PC-9 (cell line): Measurements from ENCODE around the gene SHROOM3. TPM values are rescaled to one million over a fixed set of nuclear protein-coding genes. Genes with fewer than 3 reads are reported as not detected.

Experiments
- BruUV-seq: library from RNA; stranded (reverse); fragments of 400-500 nt; replicated peaks from 2 replicates; lab custom pipeline; 2021; lab: Mats Ljungman, UMichigan
- CTCF ChIA-PET: fragments of 300-600 bp; sonication (Branson Sonifier 250); formaldehyde crosslinking; loops from one replicate; lab custom pipeline; 2022; ENCODE audit warnings: antibody characterized with exemption; lab: Charles Lee
- POLR2A ChIA-PET: fragments of 300-600 bp; sonication (Branson Sonifier 250); formaldehyde crosslinking; loops from one replicate; lab custom pipeline; 2022; ENCODE audit warnings: antibody characterized with exemption; ENCODE audit not compliant: unreplicated experiment; lab: Charles Lee
- DNase-seq, 2 experiments: peaks; one replicate each; pipeline versions ENCODE4 v3.0.0 to v3.0.0-alpha.2; 2015 to 2022; ENCODE audit warnings: mixed read lengths in 1 of 2
- H2AFZ ChIP-seq: fragments of 200-600 bp; sonication (generic); 2 replicates; pipeline ENCODE4 v1.8.1; 2017; ENCODE audit warnings: antibody characterized with exemption
- H3F3A ChIP-seq: fragments of 200-600 bp; sonication (generic); 2 replicates; pipeline ENCODE4 v1.8.1; 2017; ENCODE audit warnings: antibody characterized with exemption, mild to moderate bottlenecking, low read depth; ENCODE audit not compliant: insufficient read depth
- H3K27ac ChIP-seq: fragments of 200-600 bp; sonication (generic); 2 replicates; pipeline ENCODE4 v1.6.1; 2016; ENCODE audit warnings: mixed run types
- H3K27me3 ChIP-seq: fragments of 200-600 bp; sonication (generic); 2 replicates; pipeline ENCODE4 v1.6.1; 2016; ENCODE audit warnings: low read depth, mixed run types; ENCODE audit not compliant: insufficient read depth
- H3K36me3 ChIP-seq: fragments of 200-600 bp; sonication (generic); 2 replicates; pipeline ENCODE4 v1.6.1; 2016; ENCODE audit warnings: low read depth, mixed run types
- H3K4me1 ChIP-seq: fragments of 200-600 bp; sonication (generic); replicated peaks from 2 replicates; pipeline ENCODE4 v1.6.1; 2016; ENCODE audit warnings: mixed run types; ENCODE audit not compliant: insufficient read depth
- H3K4me2 ChIP-seq: fragments of 200-600 bp; sonication (generic); 2 replicates; pipeline ENCODE4 v1.6.1; 2017; ENCODE audit warnings: mixed run types
- H3K4me3 ChIP-seq: fragments of 200-600 bp; sonication (generic); 2 replicates; pipeline ENCODE4 v1.6.1; 2016; ENCODE audit warnings: mixed run types
- H3K79me2 ChIP-seq: fragments of 200-600 bp; sonication (generic); 2 replicates; pipeline ENCODE4 v1.6.1; 2017; ENCODE audit warnings: low read depth, mixed run types
- H3K9me2 ChIP-seq: fragments of 200-600 bp; sonication (generic); 2 replicates; pipeline ENCODE4 v1.8.1; 2017; ENCODE audit warnings: mild to moderate bottlenecking; ENCODE audit not compliant: insufficient read depth
- H3K9me3 ChIP-seq: fragments of 200-600 bp; sonication (generic); 2 replicates; pipeline ENCODE4 v1.8.1; 2016; ENCODE audit warnings: low read depth; ENCODE audit not compliant: insufficient read depth
- H4K20me1 ChIP-seq: fragments of 200-600 bp; sonication (generic); 2 replicates; pipeline ENCODE4 v1.8.1; 2017; ENCODE audit not compliant: insufficient read depth
- CTCF ChIP-seq: fragments of 200-600 bp; sonication (generic); conservative IDR thresholded peaks from 2 replicates; pipeline ENCODE4 v1.6.1; 2017; ENCODE audit warnings: mixed run types, antibody characterized with exemption, mild to moderate bottlenecking, moderate library complexity
- EZH2 ChIP-seq: fragments of 200-600 bp; sonication (generic); IDR thresholded peaks from 2 replicates; pipeline ENCODE4 v1.8.0; 2017; ENCODE audit warnings: antibody characterized with exemption, low read depth
- intact Hi-C: fragments of 100-400 bp; cut with micrococcal nuclease; formaldehyde crosslinking; loops from one replicate; pipeline ENCODE4 v1.10.0; 2022; ENCODE audit not compliant: unreplicated experiment
- total RNA-seq: library from RNA; stranded (reverse); gene quantifications from 2 replicates; pipeline ENCODE4 v1.2.3, GENCODE V29; 2021

The SHROOM3 gene
- total RNA-seq, 1 experiment from 2014 or later = 44.3 TPM

GRCh38 chr4:76548704-76549103, 113.7 kb downstream of the SHROOM3 start:
- POLR2A ChIA-PET = interaction anchor here (0.6 to 0.7 kb wide), 2 partner anchors 73 to 650 kb away, joined by 4 to 6 read pairs; no protein-coding TSS in a partner anchor

GRCh38 chr4:76549765-76550164, 114.7 kb downstream of the SHROOM3 start:
- Histone ChIP-seq H4K20me1 (no peaks in the 10 kb centered on the region), H3K27ac (no peak overlapping the region), H3K79me2 (no peaks in the 10 kb centered on the region), H3K27me3 (no peaks in the 10 kb centered on the region), H3K4me2 (no peak overlapping the region), H2AFZ (no peak overlapping the region), H3K9me3 (no peaks in the 10 kb centered on the region), H3K4me1 (peaks cover 23% of the 10 kb centered on the region), H3F3A (peaks cover 13% of the 10 kb centered on the region; the same call in 1 of the 2 replicates), H3K9me2 (no peaks in the 10 kb centered on the region), H3K4me3 (no peak overlapping the region), H3K36me3 (no peaks in the 10 kb centered on the region)
- no TSS peak for BruUV-seq
- no peak for DNase-seq
- intact Hi-C loops = no loop called here
- POLR2A ChIA-PET = no interaction called here
- TF ChIP-seq CTCF (no peak), EZH2 (no peak)
- CTCF ChIA-PET = no interaction called here

More at GRCh38 chr4:76548704-76549103, 113.7 kb downstream of the SHROOM3 start:
- Histone ChIP-seq H3K4me2 (no peak overlapping the region), H3K9me2 (no peaks in the 10 kb centered on the region), H3K79me2 (no peaks in the 10 kb centered on the region), H4K20me1 (no peaks in the 10 kb centered on the region), H3K27ac (no peak overlapping the region), H3K4me1 (peaks cover 23% of the 10 kb centered on the region), H3K36me3 (no peaks in the 10 kb centered on the region), H3K27me3 (no peaks in the 10 kb centered on the region), H3K9me3 (no peaks in the 10 kb centered on the region), H3K4me3 (no peak overlapping the region), H2AFZ (no peak overlapping the region), H3F3A (peaks cover 13% of the 10 kb centered on the region; the same call in 1 of the 2 replicates)
- CTCF ChIA-PET = no interaction called here
- intact Hi-C loops = no loop called here
- BruUV-seq = no TSS peak
- DNase-seq = no peak
- TF ChIP-seq CTCF = no peak
- TF ChIP-seq EZH2 = no peak

GRCh38 chr4:76550966-76551780, 116.1 kb downstream of the SHROOM3 start:
- Histone ChIP-seq H3K27me3 (no peaks in the 10 kb centered on the region), H3F3A (peaks cover 12% of the 10 kb centered on the region; the same call in 1 of the 2 replicates), H2AFZ (no peak overlapping the region), H3K4me1 (peaks cover 14% of the 10 kb centered on the region), H3K9me2 (no peaks in the 10 kb centered on the region), H4K20me1 (no peaks in the 10 kb centered on the region), H3K27ac (no peak overlapping the region), H3K4me2 (no peak overlapping the region), H3K36me3 (no peaks in the 10 kb centered on the region), H3K9me3 (no peaks in the 10 kb centered on the region), H3K79me2 (no peaks in the 10 kb centered on the region), H3K4me3 (no peak overlapping the region)
- ChIA-PET CTCF (interaction anchor here (0.7 kb wide), 1 partner anchor 205 kb away, joined by 3 read pairs; no protein-coding TSS in a partner anchor), POLR2A (no interaction called here)
- no peak for DNase-seq
- no TSS peak for BruUV-seq
- intact Hi-C loops = no loop called here
- TF ChIP-seq EZH2 = no peak
- no peak for TF ChIP-seq CTCF
